Endothelial cell of umbilical vein (primary cell): ENCODE data around the gene SGTA. TPM values are rescaled to one million over a fixed set of nuclear protein-coding genes. Genes with fewer than 3 reads are reported as not detected.

ENCODE experiments used
- BruUV-seq: library from RNA; stranded (reverse); fragments of 400-500 nt; replicated peaks from 2 replicates; lab custom pipeline; 2021; lab: Mats Ljungman, UMichigan
- CTCF ChIA-PET: fragments of 300-600, 350-600 bp; sonication (Branson Sonifier 250); formaldehyde crosslinking; loops from one replicate; lab custom pipeline; 2021; ENCODE audit warnings: antibody characterized with exemption, inconsistent platforms; lab: Charles Lee
- POLR2A ChIA-PET: fragments of 300-600, 350-600 bp; sonication (Branson Sonifier 250); formaldehyde crosslinking; loops from one replicate; lab custom pipeline; 2021; ENCODE audit warnings: antibody characterized with exemption, inconsistent platforms; lab: Charles Lee
- DNase-seq: peaks from one replicate; pipeline ENCODE4 v3.0.0-alpha.2; 2011; ENCODE audit warnings: low read depth, low spot score
- FAIRE-seq: peaks from 2 replicates; lab custom pipeline; 2011; peaks lifted over from hg19 to GRCh38; lab: Jason Lieb, UNC
- H2AFZ ChIP-seq: 2 replicates; pipeline ENCODE4 v1.6.0; 2012; ENCODE audit warnings: low read depth, low read length, control low read depth, inconsistent platforms
- H3K27ac ChIP-seq: 2 replicates; pipeline ENCODE4 v1.5.1; 2011; ENCODE audit warnings: low read depth, mild to moderate bottlenecking, control low read depth, low read length, moderate library complexity; ENCODE audit not compliant: insufficient read depth
- H3K27me3 ChIP-seq, 2 experiments: 2 replicates each; pipeline versions ENCODE4 v1.6.0 to v1.6.1; 2011; ENCODE audit warnings: low read length in 2 of 2, mixed read lengths in 1 of 2; ENCODE audit not compliant: control insufficient read depth in 2 of 2, insufficient read depth in 2 of 2
- H3K36me3 ChIP-seq, 2 experiments: 2 replicates in 1 of 2; 3 replicates in 1 of 2; pipeline ENCODE4 v1.5.1; 2011; ENCODE audit warnings: low read length in 2 of 2, mild to moderate bottlenecking in 1 of 2, moderate library complexity in 1 of 2; ENCODE audit not compliant: control insufficient read depth in 2 of 2, insufficient read depth in 2 of 2; ENCODE audit errors: extremely low read depth in 1 of 2
- H3K4me1 ChIP-seq: 3 replicates; pipeline ENCODE4 v1.5.1; 2011; ENCODE audit warnings: mild to moderate bottlenecking, low read length; ENCODE audit not compliant: control insufficient read depth, insufficient read depth; ENCODE audit errors: extremely low read depth
- H3K4me2 ChIP-seq: 2 replicates; pipeline ENCODE4 v1.6.1; 2011; ENCODE audit warnings: low read length, control low read depth, mixed read lengths; ENCODE audit not compliant: insufficient read depth
- H3K4me3 ChIP-seq, 3 experiments: fragments of 200-600 bp in 1 of 3; sonication (generic), shearing (Covaris generic) in 1 of 3; replicated peaks in 1 of 3; 2 replicates each; pipeline ENCODE4 v1.5.1; 2011 to 2016; ENCODE audit warnings: control low read depth in 3 of 3, low read length in 3 of 3, mild to moderate bottlenecking in 2 of 3, inconsistent platforms in 1 of 3, low read depth in 1 of 3, moderate library complexity in 1 of 3; ENCODE audit not compliant: insufficient read depth in 1 of 3
- H3K79me2 ChIP-seq: 2 replicates; pipeline ENCODE4 v1.6.0; 2012; ENCODE audit warnings: low read length, inconsistent platforms; ENCODE audit not compliant: control insufficient read depth, insufficient read depth
- H3K9ac ChIP-seq: replicated peaks from 2 replicates; pipeline ENCODE3; 2011; ENCODE audit warnings: low read length, control low read depth; ENCODE audit not compliant: insufficient read depth; ENCODE audit errors: extremely low read depth
- H3K9me1 ChIP-seq: replicated peaks from 3 replicates; pipeline ENCODE4 v1.6.0; 2011; ENCODE audit warnings: mild to moderate bottlenecking, low read length; ENCODE audit not compliant: control insufficient read depth, insufficient read depth; ENCODE audit errors: extremely low read depth
- H3K9me3 ChIP-seq: replicated peaks from 2 replicates; pipeline ENCODE4 v1.5.1; 2012; ENCODE audit warnings: low read length, inconsistent platforms; ENCODE audit not compliant: control insufficient read depth, insufficient read depth
- H4K20me1 ChIP-seq: replicated peaks from 2 replicates; pipeline ENCODE3; 2011; ENCODE audit warnings: mild to moderate bottlenecking, low read length; ENCODE audit not compliant: control insufficient read depth, insufficient read depth; ENCODE audit errors: extremely low read depth
- EZH2 ChIP-seq: IDR thresholded peaks from 2 replicates; pipeline ENCODE4 v1.6.1; 2012; ENCODE audit warnings: borderline replicate concordance, low read depth, mild to moderate bottlenecking, moderate library complexity, low read length, inconsistent platforms; ENCODE audit not compliant: severe bottlenecking
- FOS ChIP-seq: IDR thresholded peaks from 2 replicates; pipeline ENCODE4 v1.6.1; 2011; ENCODE audit warnings: mild to moderate bottlenecking, low read length, moderate library complexity, borderline replicate concordance; ENCODE audit not compliant: insufficient read depth
- GATA2 ChIP-seq: IDR thresholded peaks from 2 replicates; pipeline ENCODE4 v1.7.0; 2011; ENCODE audit warnings: low read depth, mild to moderate bottlenecking, moderate library complexity, mixed read lengths, low read length; ENCODE audit not compliant: insufficient read length, insufficient read depth
- JUN ChIP-seq: IDR thresholded peaks from 2 replicates; pipeline ENCODE4 v1.6.1; 2011; ENCODE audit warnings: borderline replicate concordance, low read depth; ENCODE audit not compliant: insufficient read length, insufficient read depth
- MYC ChIP-seq: IDR thresholded peaks from one replicate; pipeline ENCODE4 v1.6.1; 2011; ENCODE audit warnings: mild to moderate bottlenecking, low read depth, low read length
- POLR2A ChIP-seq: IDR thresholded peaks from 2 replicates; pipeline ENCODE4 v1.6.1; 2012; ENCODE audit warnings: low read depth, mild to moderate bottlenecking, control low read depth, low read length
- POLR2AphosphoS5 ChIP-seq: IDR thresholded peaks from 2 replicates; pipeline ENCODE4 v1.6.1; 2012; ENCODE audit warnings: low read depth, mild to moderate bottlenecking, control low read depth, low read length, moderate library complexity; ENCODE audit not compliant: insufficient read depth
- dilution Hi-C: fragments of 300-500 bp; cut with MboI; formaldehyde crosslinking; loops from one replicate; pipeline ENCODE4 v1.15.0; 2019; ENCODE audit warnings: low sequenced_read_pairs; ENCODE audit not compliant: extremely low pct_ligation_motif_present
- intact Hi-C: fragments of 100-400 bp; cut with micrococcal nuclease; formaldehyde crosslinking; loops from one replicate; pipeline ENCODE4 v1.10.0; 2022
- polyA plus RNA-seq, 4 experiments: library from polyadenylated mRNA; depleted of rRNA in 3 of 4; stranded (reverse) in 3 of 4; unstranded in 1 of 4; fragments of >200 nt; gene quantifications; 2 replicates each; pipeline versions ENCODE4 v1.2.1 to v1.2.3, GENCODE V29; 2011 to 2012; ENCODE audit warnings: missing spikeins in 1 of 4
- total RNA-seq: library from RNA; stranded (reverse); gene quantifications from 2 replicates; pipeline ENCODE4 v1.2.3, GENCODE V29; 2021
- TF ChIP-seq, protein P1 (sequence below): IDR thresholded peaks from 2 replicates; pipeline ENCODE4 v1.6.1; 2011; ENCODE audit not compliant: insufficient read depth, insufficient read length
- TF ChIP-seq, protein P2 (sequence below), 2 donors: IDR thresholded peaks; 1 replicate in 1 of 2; 2 replicates in 1 of 2; pipeline ENCODE4 v1.5.1; 2011; ENCODE audit warnings: low read length in 2 of 2, mild to moderate bottlenecking in 2 of 2, moderate library complexity in 2 of 2, control low read depth in 1 of 2, inconsistent platforms in 1 of 2, low read depth in 1 of 2; ENCODE audit not compliant: insufficient read depth in 1 of 2; ENCODE audit errors: extremely low read depth in 1 of 2

SGTA gene
- total and polyA plus RNA-seq, 2 donors (not counting 3 experiments of a cell fraction or from before 2014, with no cell fraction given): 76.5 to 119 TPM

DNA sequence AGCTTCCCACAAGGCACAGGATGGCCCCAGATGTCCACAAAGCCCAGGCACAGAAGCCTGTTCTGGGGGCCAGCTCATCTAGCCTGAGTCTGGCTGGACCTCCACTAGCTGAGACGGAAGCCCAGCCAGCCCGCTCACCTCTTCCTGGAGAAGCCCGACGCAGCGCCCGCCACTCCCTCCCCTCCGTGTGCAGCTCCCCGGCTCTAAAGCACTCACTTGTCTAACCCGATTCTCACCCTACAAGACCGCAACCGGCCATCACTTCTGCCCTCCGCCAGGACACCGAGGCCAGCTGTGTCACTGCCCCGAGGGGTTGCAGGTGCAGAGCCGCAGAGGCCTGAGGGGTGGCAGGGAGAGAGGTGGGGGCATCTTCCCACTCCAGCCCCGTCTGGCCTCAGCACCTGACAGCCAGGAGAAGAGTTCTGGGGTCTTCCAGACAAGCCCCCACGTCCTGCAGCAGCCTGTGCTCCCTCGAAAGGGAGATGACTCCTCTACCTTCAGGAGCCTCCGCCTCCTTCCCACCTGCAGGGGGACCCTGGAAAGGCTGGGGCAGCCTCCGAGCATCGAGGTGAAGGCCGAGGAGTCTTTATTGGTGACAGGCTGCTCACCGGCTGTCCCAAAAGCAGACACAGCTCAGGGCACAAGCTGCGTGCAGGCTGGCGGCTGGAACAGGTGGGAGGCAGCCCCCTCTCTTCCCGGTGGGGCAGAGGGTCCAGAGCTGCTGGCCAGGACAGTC lies 56.0 kb downstream of the SGTA start:
- no peak overlapping the region for H3K4me2 ChIP-seq
- ChIA-PET CTCF (interaction anchor here (1.3 kb wide), 1 partner anchor 13 kb away, joined by 3 read pairs; the partner anchor contains the start of gene SLC39A3), POLR2A (interaction anchor here (0.5 kb wide), 1 partner anchor 43 kb away, joined by 4 read pairs; no protein-coding TSS in a partner anchor)
- dilution Hi-C loops (no loop called here), intact Hi-C loops (no loop called here)
- no peak overlapping the region for H3K27ac ChIP-seq
- H3K36me3 ChIP-seq: no peaks in the 10 kb centered on the region
- H3K27me3 ChIP-seq: peaks cover 6 to 7% of the 10 kb centered on the region in 2 experiments
- H4K20me1 ChIP-seq: no peaks in the 10 kb centered on the region
- no TSS peak for BruUV-seq
- H3K9me1 ChIP-seq: no peaks in the 10 kb centered on the region
- H3K79me2 ChIP-seq: no peaks in the 10 kb centered on the region
- no peak for DNase-seq
- TF ChIP-seq POLR2AphosphoS5 (no peak), JUN (no peak), EZH2 (no peak), MYC (no peak), FOS (no peak), POLR2A (no peak), GATA2 (no peak)
- TF ChIP-seq, protein P1, sequence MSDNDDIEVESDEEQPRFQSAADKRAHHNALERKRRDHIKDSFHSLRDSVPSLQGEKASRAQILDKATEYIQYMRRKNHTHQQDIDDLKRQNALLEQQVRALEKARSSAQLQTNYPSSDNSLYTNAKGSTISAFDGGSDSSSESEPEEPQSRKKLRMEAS: no peak
- TF ChIP-seq, protein P2, sequence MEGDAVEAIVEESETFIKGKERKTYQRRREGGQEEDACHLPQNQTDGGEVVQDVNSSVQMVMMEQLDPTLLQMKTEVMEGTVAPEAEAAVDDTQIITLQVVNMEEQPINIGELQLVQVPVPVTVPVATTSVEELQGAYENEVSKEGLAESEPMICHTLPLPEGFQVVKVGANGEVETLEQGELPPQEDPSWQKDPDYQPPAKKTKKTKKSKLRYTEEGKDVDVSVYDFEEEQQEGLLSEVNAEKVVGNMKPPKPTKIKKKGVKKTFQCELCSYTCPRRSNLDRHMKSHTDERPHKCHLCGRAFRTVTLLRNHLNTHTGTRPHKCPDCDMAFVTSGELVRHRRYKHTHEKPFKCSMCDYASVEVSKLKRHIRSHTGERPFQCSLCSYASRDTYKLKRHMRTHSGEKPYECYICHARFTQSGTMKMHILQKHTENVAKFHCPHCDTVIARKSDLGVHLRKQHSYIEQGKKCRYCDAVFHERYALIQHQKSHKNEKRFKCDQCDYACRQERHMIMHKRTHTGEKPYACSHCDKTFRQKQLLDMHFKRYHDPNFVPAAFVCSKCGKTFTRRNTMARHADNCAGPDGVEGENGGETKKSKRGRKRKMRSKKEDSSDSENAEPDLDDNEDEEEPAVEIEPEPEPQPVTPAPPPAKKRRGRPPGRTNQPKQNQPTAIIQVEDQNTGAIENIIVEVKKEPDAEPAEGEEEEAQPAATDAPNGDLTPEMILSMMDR (IDR thresholded peaks at IDR 0.05; ENCODE audit: extremely low read depth in 1 of 2, insufficient read depth in 1 of 2, low read depth in 1 of 2, low read length in 2 of 2): no peak
- H2AFZ ChIP-seq: no peak overlapping the region
- H3K4me1 ChIP-seq: no peaks in the 10 kb centered on the region
- H3K4me3 ChIP-seq: no peak overlapping the region
- H3K9me3 ChIP-seq: no peaks in the 10 kb centered on the region
- no peak overlapping the region for H3K9ac ChIP-seq
- no peak for FAIRE-seq
